ENCODE results near the gene DOC2B.

DNA sequence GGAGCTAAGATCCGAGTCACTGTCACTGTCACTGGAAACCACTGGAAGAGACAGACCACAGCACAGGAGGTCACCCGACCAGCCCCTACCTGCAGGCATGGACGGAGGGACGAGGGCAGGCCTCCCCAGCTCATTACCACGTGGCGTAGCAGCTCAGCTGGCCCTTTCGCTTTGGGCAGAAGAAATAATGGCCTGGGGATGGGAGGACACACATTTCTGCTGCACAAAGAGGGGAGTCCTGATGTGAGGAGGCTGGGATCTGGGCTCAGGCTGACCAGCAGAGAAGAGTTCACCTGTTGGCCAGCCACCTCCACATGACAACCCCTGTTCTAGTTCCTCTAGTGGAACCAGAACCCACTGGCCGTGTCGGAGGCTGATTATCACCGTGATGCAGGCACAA, 38.2 kb upstream of the DOC2B start:
- TF ChIP-seq SIN3A (IDR thresholded peaks at IDR 0.05; ENCODE audit: low read depth) = no peak
- TF ChIP-seq, protein P1, sequence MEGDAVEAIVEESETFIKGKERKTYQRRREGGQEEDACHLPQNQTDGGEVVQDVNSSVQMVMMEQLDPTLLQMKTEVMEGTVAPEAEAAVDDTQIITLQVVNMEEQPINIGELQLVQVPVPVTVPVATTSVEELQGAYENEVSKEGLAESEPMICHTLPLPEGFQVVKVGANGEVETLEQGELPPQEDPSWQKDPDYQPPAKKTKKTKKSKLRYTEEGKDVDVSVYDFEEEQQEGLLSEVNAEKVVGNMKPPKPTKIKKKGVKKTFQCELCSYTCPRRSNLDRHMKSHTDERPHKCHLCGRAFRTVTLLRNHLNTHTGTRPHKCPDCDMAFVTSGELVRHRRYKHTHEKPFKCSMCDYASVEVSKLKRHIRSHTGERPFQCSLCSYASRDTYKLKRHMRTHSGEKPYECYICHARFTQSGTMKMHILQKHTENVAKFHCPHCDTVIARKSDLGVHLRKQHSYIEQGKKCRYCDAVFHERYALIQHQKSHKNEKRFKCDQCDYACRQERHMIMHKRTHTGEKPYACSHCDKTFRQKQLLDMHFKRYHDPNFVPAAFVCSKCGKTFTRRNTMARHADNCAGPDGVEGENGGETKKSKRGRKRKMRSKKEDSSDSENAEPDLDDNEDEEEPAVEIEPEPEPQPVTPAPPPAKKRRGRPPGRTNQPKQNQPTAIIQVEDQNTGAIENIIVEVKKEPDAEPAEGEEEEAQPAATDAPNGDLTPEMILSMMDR (IDR thresholded peaks at IDR 0.05 in 2 of 3, conservative IDR thresholded peaks at IDR 0.05 in 1 of 3; ENCODE audit: borderline replicate concordance in 1 of 3, insufficient read depth in 1 of 3, low read depth in 2 of 3, low read length in 2 of 3) = no peak
- TF ChIP-seq POLR2A (IDR thresholded peaks at IDR 0.05; ENCODE audit: borderline replicate concordance, extremely low read depth, insufficient read depth, insufficient read length) = no peak

Measured in HCT116 (cell line).